ENCODE data around the gene SIAH2.

The SIAH2 gene

DNA sequence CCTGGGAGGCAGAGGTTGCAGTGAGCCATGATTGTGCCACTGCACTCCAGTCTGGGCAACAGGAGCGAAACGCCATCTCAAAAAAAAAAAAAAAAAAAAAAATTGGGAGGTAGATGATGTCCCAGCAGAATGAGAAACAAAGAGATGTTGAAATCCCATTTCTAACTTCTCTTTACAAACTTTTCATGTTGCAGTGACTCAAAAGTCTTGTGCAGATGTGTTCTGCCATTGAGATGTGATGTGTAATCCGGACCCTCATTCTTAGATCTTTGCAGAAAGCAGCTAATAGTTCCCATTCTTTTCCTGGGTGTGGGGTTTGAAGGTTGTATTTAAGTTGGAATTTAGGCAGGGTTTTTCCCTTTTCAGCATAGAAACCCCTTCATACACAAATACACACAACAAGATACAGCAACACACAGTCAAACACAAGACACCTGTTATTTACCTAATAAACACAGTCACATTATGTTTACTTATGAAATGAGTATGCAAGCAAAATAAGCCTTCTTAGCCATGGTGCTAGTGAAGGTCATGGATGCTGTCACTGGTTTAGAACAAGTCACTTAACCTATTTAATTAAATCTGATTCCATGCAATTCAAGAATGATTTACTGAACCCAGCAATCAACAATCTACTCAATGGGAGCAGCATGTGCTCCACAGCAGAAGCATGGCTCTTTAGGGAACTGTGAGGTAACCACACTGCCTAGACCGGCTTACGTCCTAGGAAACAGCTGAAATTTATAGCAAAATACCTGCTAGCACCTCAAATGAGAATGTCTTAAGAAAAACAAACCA is 14.9 kb downstream of the SIAH2 start:
- no peak for DNase-seq (ENCODE audit: low read depth)

DNA sequence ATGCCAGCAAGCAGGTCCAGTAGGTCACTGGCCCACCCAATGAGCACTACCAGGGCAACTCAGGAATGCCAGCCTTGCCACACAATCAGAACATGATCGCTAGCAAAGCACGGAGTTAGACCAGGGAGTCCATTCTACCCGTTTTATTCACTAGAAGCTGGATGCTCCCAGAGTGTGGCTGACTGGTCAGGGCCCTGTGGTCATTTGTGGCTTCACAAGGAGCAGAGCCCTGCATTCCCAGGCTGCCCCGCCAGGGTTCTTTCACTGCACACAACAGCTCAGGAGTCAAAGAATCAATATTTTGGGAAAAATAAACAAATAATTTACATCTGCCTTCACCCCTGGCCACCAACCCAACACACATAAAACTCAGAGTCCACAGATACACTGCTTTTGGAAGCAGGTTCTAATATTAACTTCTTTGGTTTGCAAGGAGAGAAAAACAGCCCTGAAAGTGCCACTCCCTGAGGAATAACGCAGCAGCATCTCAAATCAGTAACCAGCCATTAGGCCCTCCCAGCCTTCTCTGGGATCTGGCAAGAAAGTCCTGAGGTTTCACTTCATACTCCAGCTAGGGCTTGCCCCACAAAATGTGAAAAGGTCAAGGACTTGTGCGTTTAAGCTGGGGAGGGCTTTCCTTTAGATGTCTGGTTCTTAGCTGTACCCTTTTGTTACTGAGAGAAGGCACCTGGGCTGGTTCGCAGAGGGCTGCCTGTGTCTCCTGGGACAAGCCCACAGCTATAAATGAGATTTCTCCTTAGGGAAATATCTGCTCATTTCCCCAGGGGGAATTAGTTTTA is 16.0 kb downstream of the SIAH2 start:
- no peak for DNase-seq (ENCODE audit: low read depth)

DNA sequence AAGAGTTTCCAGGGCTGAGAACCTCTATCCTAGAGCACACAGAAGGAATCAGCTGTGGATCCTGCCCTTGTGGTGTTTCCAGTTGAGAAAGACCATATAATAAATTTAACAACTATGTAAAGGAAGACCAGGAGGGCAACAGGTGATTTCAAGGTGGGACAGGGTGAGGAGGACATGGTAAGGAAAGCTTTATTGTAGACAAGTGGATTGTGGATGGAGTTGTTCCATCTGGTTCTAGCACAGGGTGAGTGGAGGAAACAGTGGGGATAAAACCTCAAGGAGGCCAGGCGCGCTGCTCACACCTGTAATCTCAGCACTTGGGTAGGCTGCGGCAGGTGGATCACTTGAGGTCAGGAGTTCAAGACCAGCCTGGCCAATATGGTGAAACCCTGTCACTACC is 17.1 kb downstream of the SIAH2 start:
- no peak for DNase-seq (ENCODE audit: low read depth)

DNA sequence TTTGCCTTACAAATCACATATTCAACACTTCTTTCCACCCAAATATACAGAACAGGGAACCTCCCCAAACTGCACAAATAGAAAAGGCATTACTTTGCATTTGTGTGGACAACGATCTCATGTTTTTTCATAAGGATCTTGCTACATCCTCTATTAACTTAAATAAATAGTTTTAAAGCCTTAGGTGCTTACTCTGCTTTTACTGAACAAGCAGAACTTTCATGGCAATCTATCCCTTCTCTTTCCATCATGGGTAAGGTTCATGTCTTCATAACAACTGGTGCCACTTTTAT is 18.1 kb downstream of the SIAH2 start:
- DNase-seq (ENCODE audit: low read depth): no peak

- DNase-seq (ENCODE audit: low read depth): no peak
Observed at GRCh38 chr3:150744041-150744918, 18.7 kb downstream of the SIAH2 start.

- DNase-seq (ENCODE audit: low read depth): no peak
Observed at GRCh38 chr3:150743508-150743907, 19.5 kb downstream of the SIAH2 start.

DNA sequence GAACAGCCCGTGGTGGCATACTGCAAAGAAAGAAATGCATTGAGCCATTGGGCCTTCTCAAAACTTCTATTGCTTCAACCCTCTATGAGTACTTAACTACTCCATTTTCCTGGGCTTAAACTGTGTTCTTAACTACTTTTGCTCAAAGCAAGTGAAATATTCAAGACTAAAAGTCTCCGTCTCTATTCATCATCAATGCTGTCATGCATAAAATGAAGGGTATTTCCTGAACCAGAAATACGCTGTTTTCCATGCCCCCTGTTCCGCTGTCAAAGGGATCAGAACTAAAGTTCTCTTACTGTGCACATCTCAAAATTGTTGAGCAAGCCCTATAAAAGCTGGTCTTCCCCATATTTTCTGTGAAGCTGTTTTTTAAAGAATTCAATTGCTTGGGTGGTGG is 20.3 kb downstream of the SIAH2 start:
- DNase-seq (ENCODE audit: low read depth): no peak

- DNase-seq (ENCODE audit: low read depth): no peak
Observed at GRCh38 chr3:150742141-150742523, 20.8 kb downstream of the SIAH2 start.

- no peak for DNase-seq (ENCODE audit: low read depth)
Observed at GRCh38 chr3:150741497-150742140, 21.4 kb downstream of the SIAH2 start.

DNA sequence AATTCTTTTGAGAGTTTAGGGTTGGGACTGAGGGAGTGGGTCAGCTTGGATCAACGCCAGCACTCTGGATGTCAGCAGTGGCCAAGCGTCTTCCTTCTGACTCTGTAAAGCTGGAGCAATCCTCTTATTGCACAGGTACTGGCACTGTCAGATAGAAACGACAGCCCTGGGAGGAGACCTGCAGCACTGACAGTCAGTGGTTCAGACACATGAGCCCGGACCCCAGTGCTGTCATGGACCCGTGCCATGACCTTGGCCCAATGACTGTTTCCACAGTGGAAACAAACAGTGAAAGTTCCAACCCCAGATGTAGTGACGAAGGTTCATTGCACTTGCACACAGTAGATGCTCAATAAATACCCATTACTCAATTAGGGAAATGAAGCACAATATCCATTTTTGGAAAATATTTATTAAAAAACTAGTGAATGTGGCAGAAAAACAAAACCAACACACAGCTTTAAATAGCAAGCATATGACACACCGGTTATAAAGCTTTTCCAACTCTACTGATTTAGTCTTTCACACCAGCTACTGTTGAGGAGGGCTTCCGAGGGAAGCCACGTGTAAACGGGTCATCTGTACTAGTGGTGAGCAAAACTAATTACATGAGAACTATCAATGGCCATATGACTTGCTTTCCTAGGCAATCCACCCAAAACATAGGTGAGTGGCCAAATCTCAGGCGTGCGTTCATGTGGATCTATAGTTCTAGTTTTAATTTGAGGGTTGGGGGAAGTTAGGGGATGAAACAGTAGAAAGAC is 22.1 kb downstream of the SIAH2 start:
- DNase-seq (ENCODE audit: low read depth): no peak

GRCh38 chr3:150739877-150740645 is 22.9 kb downstream of the SIAH2 start:
- DNase-seq (ENCODE audit: low read depth): no peak

DNA sequence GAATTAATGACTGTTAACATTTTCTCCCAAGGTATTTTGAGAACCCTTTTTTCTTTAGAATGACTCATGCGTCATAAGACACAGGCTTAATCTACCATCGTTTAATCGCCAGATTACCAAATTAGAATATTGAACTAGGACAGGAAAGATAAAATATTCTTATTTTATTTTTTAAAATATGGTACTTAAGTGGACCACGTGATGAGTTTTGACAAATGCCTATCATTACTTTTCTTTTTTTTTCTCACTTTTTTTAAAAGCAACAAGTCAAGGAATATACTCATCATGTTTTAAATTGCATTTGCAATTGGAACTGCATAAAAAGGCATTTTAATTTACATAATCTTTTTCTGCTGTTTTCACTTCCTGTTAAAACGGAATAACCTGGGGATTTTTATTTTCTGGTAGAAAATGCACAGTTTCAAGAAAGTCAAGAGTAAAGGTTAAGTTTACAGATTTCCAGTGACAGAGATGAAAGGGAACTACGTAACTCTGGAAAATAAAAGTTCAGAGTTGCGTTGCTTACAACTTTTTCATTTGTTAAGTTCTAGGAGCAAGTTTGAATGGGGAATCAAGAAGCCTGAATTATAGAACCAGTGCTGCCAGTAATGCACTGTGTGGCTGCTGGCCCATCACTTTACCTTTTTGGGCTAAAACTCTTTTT is 23.6 kb downstream of the SIAH2 start:
- no peak for DNase-seq (ENCODE audit: low read depth)

GRCh38 chr3:150738688-150739087 is 24.3 kb downstream of the SIAH2 start:
- DNase-seq (ENCODE audit: low read depth): no peak

- peak; percentile 10 for DNase-seq (ENCODE audit: low read depth)
Observed at GRCh38 chr3:150737874-150738679, 24.9 kb downstream of the SIAH2 start.

DNA sequence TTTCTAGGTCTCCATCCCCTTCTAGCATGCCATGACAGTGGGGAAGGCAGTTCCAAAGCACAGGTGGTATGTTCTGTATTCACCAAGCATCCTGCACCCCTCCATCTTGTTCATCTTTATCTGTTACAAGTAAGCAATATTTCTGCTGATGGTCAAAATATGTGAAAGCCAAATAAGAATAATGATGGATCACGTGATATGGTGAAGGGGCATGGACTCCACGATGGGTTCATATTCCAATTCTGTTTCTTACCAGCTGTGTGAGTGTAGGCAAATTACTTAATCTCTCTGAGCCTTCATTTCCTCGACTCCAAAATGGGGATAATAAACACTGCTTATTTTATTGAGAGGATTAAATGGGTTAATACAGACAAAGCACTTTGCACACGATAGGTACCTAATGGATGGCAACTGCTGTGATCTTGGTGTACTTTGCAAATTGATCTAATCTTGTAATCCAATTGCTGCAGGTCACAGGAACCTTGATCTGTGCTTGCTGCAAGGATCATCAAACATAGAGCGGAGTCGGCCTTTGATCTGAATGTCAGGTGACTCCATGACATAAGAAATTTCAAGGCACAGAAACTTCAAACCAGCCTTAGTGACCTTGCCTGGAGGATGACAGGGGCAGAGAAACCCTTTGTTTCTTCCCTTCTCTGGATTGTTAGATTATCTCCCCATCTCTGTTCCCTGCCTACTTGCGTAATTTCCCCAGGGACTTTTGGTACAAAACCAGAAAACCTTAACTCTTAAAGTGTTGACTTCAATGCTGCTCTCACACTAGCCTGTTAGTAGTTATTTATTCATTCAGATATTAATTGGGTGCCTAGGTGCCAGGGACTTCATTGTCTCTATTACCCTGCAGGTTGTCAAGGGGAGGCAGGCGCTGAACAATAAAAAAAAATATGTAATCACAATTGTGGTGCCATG is 25.8 kb downstream of the SIAH2 start:
- DNase-seq (ENCODE audit: low read depth): no peak

DNA sequence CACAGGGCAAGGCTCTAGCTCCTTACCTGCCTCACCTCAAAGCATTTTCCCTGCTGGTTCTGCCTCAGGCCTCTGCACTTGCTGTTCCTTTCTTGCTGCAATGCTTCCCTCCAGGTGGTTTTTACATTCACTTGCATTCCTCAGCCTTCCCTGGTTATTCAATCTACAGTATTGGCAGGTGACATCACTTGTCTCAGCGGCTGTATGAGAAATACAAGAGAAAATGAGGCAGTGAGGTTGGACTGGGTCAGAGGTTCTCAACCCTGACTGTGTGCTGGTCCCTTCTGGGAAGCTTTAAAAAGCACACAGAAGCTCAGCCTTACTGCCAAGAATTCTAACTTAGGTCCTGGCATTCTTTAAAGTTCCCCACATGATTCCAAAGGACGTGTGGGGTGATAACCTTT is 26.7 kb downstream of the SIAH2 start:
- DNase-seq (ENCODE audit: low read depth): no peak

DNA sequence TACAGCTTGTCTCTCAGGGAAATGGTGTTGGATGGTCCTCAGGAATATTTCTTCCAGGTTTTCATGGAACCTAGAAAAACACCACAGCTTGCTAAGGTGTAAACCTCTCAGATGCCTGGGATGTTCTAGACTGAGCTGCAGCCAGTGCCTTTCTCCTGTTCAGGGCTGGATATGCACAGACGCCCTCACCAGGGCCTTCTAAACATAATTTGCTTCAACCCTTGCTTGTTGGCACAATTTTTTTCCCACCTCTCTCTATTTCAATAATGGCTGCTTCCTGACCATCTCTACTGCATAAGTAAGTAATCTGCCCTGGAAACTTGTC is 28.2 kb downstream of the SIAH2 start:
- no peak for DNase-seq (ENCODE audit: low read depth)

All from activated T-helper 9 cell treated with anti-CD3 and anti-CD28 coated beads, Interleukin-2, amount 50 U/mL, for 16 hours (primary cell).